Esophagus muscularis mucosa (tissue), 4 donors: ENCODE measurements around the gene IRX4. TPM values are rescaled to one million over a fixed set of nuclear protein-coding genes. Genes with fewer than 3 reads are reported as not detected.

Source experiments
- DNase-seq: peaks from one replicate; pipeline ENCODE4 v3.0.0-alpha.2; 2017; ENCODE audit errors: extremely low spot score
- H3K27ac ChIP-seq, 4 donors: fragments of 200-600 bp; sonication (generic); replicated peaks in 1 of 4; 1 replicate in 3 of 4; 2 replicates in 1 of 4; pipeline ENCODE4 v1.5.1; 2016 to 2019; ENCODE audit warnings: mild to moderate bottlenecking in 1 of 4
- H3K27me3 ChIP-seq, 4 donors: fragments of 200-600 bp; sonication (generic); one replicate each; pipeline versions ENCODE4 v1.5.1 to v1.6.0; 2016 to 2019
- H3K36me3 ChIP-seq, 4 donors: fragments of 200-600 bp; sonication (generic); one replicate each; pipeline ENCODE4 v1.5.1; 2016 to 2019
- H3K4me1 ChIP-seq, 4 donors: fragments of 200-600 bp; sonication (generic); one replicate each; pipeline ENCODE4 v1.5.1; 2016 to 2019
- H3K4me3 ChIP-seq, 4 donors: fragments of 200-600 bp; sonication (generic); 1 replicate in 2 of 4; 2 replicates in 2 of 4; pipeline ENCODE4 v1.5.1; 2016 to 2019; ENCODE audit warnings: mild to moderate bottlenecking in 4 of 4, moderate library complexity in 1 of 4
- H3K9me3 ChIP-seq, 4 donors: fragments of 200-600 bp; sonication (generic); 1 replicate in 3 of 4; 2 replicates in 1 of 4; pipeline ENCODE4 v1.5.1; 2016 to 2019
- EP300 ChIP-seq: sonication (generic); formaldehyde crosslinking; IDR thresholded peaks from one replicate; pipeline ENCODE4 v1.6.1; 2017; ENCODE audit warnings: antibody characterized with exemption
- POLR2A ChIP-seq: fragments of 450-650 bp; IDR thresholded peaks from one replicate; pipeline ENCODE4 v1.6.1; 2017; ENCODE audit warnings: antibody characterized with exemption, moderate library complexity, mild to moderate bottlenecking, low read depth
- POLR2AphosphoS5 ChIP-seq, 2 donors: sonication (generic); formaldehyde crosslinking; IDR thresholded peaks; one replicate each; pipeline ENCODE4 v1.6.1; 2017; ENCODE audit warnings: antibody characterized with exemption in 2 of 2
- WGBS: methylation state at CpG from one replicate; pipeline ENCODE4 v1.1.5; 2018; 5-methylcytosine and 5-hydroxymethylcytosine counted together
- intact Hi-C: fragments of 100-400 bp; cut with DNase I; formaldehyde crosslinking; loops from one replicate; pipeline ENCODE4 v1.15.1; 2023
- total RNA-seq, 4 donors: library from RNA; depleted of rRNA; stranded (reverse); fragments of >200 nt; gene quantifications; one replicate each; pipeline versions ENCODE4 v1.1.0 to v1.2.1, GENCODE V29; 2016
- TF ChIP-seq, protein P1 (sequence below), 3 experiments: fragments of 200-600 bp in 2 of 3; fragments of 450-650 bp in 1 of 3; sonication (generic) in 2 of 3; IDR thresholded peaks; one replicate each; pipeline ENCODE4 v1.5.1; 2017 to 2019; ENCODE audit warnings: antibody characterized with exemption in 3 of 3, mild to moderate bottlenecking in 2 of 3, moderate library complexity in 1 of 3

IRX4 gene
- total RNA-seq, 4 donors from 2014 or later = not detected

DNA sequence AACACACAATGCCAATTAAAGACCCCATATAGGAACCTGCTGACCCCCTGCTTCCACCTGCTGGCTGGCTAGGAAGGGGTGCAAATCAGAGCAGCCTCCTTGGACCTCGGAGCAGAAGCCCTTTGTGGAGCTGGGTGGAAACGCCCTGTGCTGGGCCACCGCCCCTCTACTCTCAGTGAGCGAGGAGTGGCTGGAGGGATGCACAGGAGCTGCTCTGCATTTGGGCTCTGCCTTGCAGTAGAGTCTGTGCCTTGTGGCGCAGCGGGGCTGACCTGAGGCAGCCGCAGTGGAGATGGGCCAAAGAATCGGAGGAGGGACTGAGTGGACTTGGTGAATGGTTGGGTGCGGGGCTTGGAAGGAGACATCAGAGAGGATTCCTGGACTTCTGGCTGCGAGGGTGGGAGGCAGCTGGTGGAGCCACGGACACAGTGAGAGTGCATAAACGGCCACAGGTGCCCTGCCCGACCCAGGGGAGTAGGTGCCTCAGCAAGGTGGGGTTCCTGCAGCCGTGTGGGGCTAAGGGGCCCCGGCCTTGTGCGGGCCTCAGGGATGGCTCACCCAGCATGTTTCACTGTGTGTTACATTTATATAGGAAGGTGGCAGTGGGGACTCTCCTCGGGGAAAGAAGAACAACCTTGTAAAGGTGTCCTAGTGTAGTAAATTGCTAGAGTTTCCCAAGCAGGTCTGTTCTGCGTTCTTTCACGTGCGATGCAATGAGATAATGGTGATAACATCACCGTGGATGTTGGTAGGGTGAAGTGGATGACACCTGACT, 14.1 kb upstream of the IRX4 start:
- H3K27ac ChIP-seq = no peak overlapping the region
- no peak overlapping the region for H3K4me3 ChIP-seq
- DNase-seq = no peak
- TF ChIP-seq POLR2A (no peak), POLR2AphosphoS5 (IDR thresholded peaks at IDR 0.05) (no peak), EP300 (no peak)
- TF ChIP-seq, protein P1, sequence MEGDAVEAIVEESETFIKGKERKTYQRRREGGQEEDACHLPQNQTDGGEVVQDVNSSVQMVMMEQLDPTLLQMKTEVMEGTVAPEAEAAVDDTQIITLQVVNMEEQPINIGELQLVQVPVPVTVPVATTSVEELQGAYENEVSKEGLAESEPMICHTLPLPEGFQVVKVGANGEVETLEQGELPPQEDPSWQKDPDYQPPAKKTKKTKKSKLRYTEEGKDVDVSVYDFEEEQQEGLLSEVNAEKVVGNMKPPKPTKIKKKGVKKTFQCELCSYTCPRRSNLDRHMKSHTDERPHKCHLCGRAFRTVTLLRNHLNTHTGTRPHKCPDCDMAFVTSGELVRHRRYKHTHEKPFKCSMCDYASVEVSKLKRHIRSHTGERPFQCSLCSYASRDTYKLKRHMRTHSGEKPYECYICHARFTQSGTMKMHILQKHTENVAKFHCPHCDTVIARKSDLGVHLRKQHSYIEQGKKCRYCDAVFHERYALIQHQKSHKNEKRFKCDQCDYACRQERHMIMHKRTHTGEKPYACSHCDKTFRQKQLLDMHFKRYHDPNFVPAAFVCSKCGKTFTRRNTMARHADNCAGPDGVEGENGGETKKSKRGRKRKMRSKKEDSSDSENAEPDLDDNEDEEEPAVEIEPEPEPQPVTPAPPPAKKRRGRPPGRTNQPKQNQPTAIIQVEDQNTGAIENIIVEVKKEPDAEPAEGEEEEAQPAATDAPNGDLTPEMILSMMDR (IDR thresholded peaks at IDR 0.05) = no peak
- peaks cover 0 to 80% (median 0%) of the 10 kb centered on the region in 4 donors for H3K27me3 ChIP-seq
- H3K4me1 ChIP-seq = no peaks in the 10 kb centered on the region
- H3K36me3 ChIP-seq = no peaks in the 10 kb centered on the region
- peaks cover 0 to 8% (median 2%) of the 10 kb centered on the region in 4 donors for H3K9me3 ChIP-seq
- intact Hi-C loops = no loop called here
- 83% methylated on average over 21 of the region's 21 CpGs for WGBS

DNA sequence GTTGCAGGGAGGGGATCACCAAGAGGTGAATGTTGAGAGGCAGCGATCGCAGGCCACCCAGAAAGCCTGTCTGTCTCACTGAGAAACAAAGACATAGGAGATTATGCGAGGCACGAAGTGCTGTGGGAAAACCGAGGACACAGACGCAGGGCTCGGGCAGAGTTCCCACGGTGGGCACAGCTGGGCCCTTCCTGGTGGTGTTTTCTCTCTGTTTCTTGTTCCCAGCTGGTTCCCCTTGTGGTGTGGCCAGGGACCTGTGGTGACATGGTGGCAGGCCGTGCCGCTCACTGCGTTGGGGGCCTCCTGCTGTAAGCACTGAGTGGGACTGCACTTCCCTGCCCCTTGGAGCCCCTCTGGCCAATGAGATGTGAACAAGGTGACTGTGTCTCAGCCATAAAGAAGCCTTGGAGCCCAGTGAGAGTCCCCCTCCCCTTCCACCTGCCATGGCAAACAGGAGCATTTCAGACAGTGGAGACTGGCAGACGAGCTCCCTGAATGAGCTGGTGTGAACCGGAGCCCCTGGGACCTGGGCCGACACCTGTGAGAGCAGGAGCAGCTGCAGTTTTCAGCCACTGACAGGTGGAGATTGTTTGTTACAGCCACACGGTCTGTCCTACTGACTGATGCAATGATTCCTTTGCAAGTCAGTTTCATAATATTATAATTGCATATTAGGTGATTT, 13.2 kb upstream of the IRX4 start:
- DNase-seq = no peak
- WGBS = 78% methylated on average over 15 of the region's 15 CpGs
- no peak overlapping the region for H3K27ac ChIP-seq
- TF ChIP-seq POLR2A (no peak), EP300 (no peak)
- H3K9me3 ChIP-seq = no peaks in the 10 kb centered on the region
- peaks cover 0 to 4% (median 3%) of the 10 kb centered on the region in 4 donors for H3K4me1 ChIP-seq
- H3K27me3 ChIP-seq = peaks cover 0 to 82% (median 0%) of the 10 kb centered on the region in 4 donors
- intact Hi-C loops = no loop called here
- H3K36me3 ChIP-seq = no peaks in the 10 kb centered on the region
- no peak overlapping the region for H3K4me3 ChIP-seq

DNA sequence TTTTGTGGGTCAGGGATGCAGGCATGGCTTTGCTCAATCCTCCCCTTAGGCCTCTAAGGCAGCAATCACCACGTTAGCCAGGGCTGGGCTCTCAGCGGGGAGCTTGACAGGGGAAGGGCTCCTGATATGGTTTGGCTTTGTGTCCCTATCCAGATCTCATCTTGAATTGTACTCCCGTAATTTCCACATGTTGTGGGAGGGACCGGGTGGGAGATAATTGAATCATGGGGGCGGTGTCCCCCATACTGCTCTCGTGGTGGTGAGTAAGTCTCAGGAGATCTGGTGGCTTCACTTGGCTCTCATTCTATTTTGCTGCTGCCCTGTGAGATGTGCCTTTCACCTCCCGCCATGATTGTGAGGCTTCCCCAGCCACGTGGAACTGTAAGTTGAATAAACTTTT, 11.5 kb upstream of the IRX4 start:
- Histone ChIP-seq H3K27me3 (peaks cover 0 to 91% (median 6%) of the 10 kb centered on the region in 4 donors), H3K27ac (no peak overlapping the region), H3K36me3 (no peaks in the 10 kb centered on the region), H3K9me3 (no peaks in the 10 kb centered on the region), H3K4me3 (no peak overlapping the region), H3K4me1 (peaks cover 0 to 20% (median 16%) of the 10 kb centered on the region in 4 donors)
- intact Hi-C loops = no loop called here
- WGBS = 69% methylated on average over 8 of the region's 8 CpGs
- no peak for DNase-seq
- TF ChIP-seq POLR2A = no peak
- no peak for TF ChIP-seq POLR2AphosphoS5 (IDR thresholded peaks at IDR 0.05)
- TF ChIP-seq EP300 = no peak
- TF ChIP-seq, protein P1 (IDR thresholded peaks at IDR 0.05) = no peak

DNA sequence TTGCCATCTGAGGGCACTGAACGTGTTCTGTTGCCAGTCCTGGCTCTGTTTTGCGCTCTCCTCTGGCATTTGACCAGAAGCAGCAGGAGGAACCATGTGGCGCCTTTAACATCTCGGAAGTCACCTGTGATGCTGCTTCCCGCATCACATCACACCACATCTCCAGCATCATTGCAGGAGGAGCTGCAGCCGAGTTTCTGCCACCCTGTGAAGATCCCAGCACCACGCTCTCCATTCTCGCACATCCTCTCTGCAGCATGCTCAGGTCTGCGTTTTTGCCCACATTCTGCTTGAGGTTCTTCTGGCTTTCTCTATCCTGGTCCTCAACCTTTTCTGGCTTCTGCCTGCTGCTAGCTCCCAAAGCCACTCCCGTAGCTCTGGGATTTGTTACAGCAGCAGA, 11.0 kb upstream of the IRX4 start:
- H3K4me1 ChIP-seq = peaks cover 0 to 24% (median 16%) of the 10 kb centered on the region in 4 donors
- no peak for DNase-seq
- no peaks in the 10 kb centered on the region for H3K9me3 ChIP-seq
- 89% methylated on average over 10 of the region's 10 CpGs for WGBS
- no peaks in the 10 kb centered on the region for H3K36me3 ChIP-seq
- TF ChIP-seq POLR2AphosphoS5 (IDR thresholded peaks at IDR 0.05) = no peak
- TF ChIP-seq, protein P1 (IDR thresholded peaks at IDR 0.05) = no peak
- TF ChIP-seq EP300 = no peak
- no peak for TF ChIP-seq POLR2A
- no peak overlapping the region for H3K27ac ChIP-seq
- no peak overlapping the region for H3K4me3 ChIP-seq
- H3K27me3 ChIP-seq = peaks cover 0 to 91% (median 8%) of the 10 kb centered on the region in 4 donors
- intact Hi-C loops = no loop called here
